Astrocyte (in vitro differentiated cells and primary cell): ENCODE data around the gene PARN. TPM values are rescaled to one million over a fixed set of nuclear protein-coding genes. Genes with fewer than 3 reads are reported as not detected.
A peak's percentile ranks its signal among the peaks of the same experiment; 100 is the strongest.
"Not testable (repeated sequence)": the region's sequence is repeated elsewhere in the genome, so short reads cannot be mapped to it uniquely, and the experiment has no call there.

ENCODE experiments used
- DNase-seq: peaks from one replicate; pipeline ENCODE4 v3.0.0-alpha.2; 2010; ENCODE audit warnings: low read depth
- FAIRE-seq: peaks from 2 replicates; lab custom pipeline; 2011; peaks lifted over from hg19 to GRCh38; lab: Jason Lieb, UNC
- H2AFZ ChIP-seq: 2 replicates; pipeline ENCODE4 v1.6.0; 2012; ENCODE audit warnings: low read depth, low read length, inconsistent platforms
- H3K27ac ChIP-seq: 2 replicates; pipeline ENCODE4 v1.5.1; 2011; ENCODE audit warnings: low read depth, low read length, inconsistent platforms
- H3K27me3 ChIP-seq: 2 replicates; pipeline ENCODE4 v1.6.0; 2011; ENCODE audit warnings: low read length, inconsistent platforms; ENCODE audit not compliant: insufficient read depth
- H3K36me3 ChIP-seq: 2 replicates; pipeline ENCODE4 v1.5.1; 2011; ENCODE audit warnings: low read length, inconsistent platforms; ENCODE audit not compliant: insufficient read depth
- H3K4me1 ChIP-seq: 2 replicates; pipeline ENCODE4 v1.5.1; 2011; ENCODE audit warnings: low read length, inconsistent platforms; ENCODE audit not compliant: insufficient read depth
- H3K4me2 ChIP-seq: 2 replicates; pipeline ENCODE4 v1.6.0; 2012; ENCODE audit warnings: low read length, inconsistent platforms
- H3K4me3 ChIP-seq: 2 replicates; pipeline ENCODE4 v1.5.1; 2011; ENCODE audit warnings: low read depth, mild to moderate bottlenecking, low read length, inconsistent platforms; ENCODE audit not compliant: insufficient read depth
- H3K79me2 ChIP-seq: 2 replicates; pipeline ENCODE4 v1.6.0; 2012; ENCODE audit warnings: mild to moderate bottlenecking, low read length, inconsistent platforms; ENCODE audit not compliant: insufficient read depth
- H3K9ac ChIP-seq: 2 replicates; pipeline ENCODE4 v1.6.0; 2012; ENCODE audit warnings: mild to moderate bottlenecking, low read length, inconsistent platforms
- H3K9me3 ChIP-seq: 2 replicates; pipeline ENCODE4 v1.5.1; 2012; ENCODE audit warnings: low read depth, mild to moderate bottlenecking, low read length, inconsistent platforms; ENCODE audit not compliant: insufficient read depth
- H4K20me1 ChIP-seq: 2 replicates; pipeline ENCODE4 v1.6.0; 2012; ENCODE audit warnings: low read length, inconsistent platforms; ENCODE audit not compliant: insufficient read depth
- H3K27ac Mint-ChIP-seq: one replicate; pipeline ENCODE4 v1.8.0; 2021; ENCODE audit warnings: mild to moderate bottlenecking, mixed read lengths; ENCODE audit not compliant: unreplicated experiment
- H3K27me3 Mint-ChIP-seq: one replicate; pipeline ENCODE4 v1.8.0; 2021; ENCODE audit warnings: low read depth, mixed read lengths; ENCODE audit not compliant: unreplicated experiment
- H3K36me3 Mint-ChIP-seq: one replicate; pipeline ENCODE4 v1.8.0; 2021; ENCODE audit warnings: low read depth, mixed read lengths; ENCODE audit not compliant: unreplicated experiment
- H3K4me1 Mint-ChIP-seq: one replicate; pipeline ENCODE4 v1.8.0; 2021; ENCODE audit warnings: low read depth, mixed read lengths; ENCODE audit not compliant: unreplicated experiment
- H3K4me3 Mint-ChIP-seq: one replicate; pipeline ENCODE4 v1.8.0; 2021; ENCODE audit warnings: mild to moderate bottlenecking, moderate library complexity, mixed read lengths; ENCODE audit not compliant: unreplicated experiment
- H3K9me3 Mint-ChIP-seq: one replicate; pipeline ENCODE4 v1.8.0; 2021; ENCODE audit warnings: mild to moderate bottlenecking, mixed read lengths; ENCODE audit not compliant: unreplicated experiment
- CTCF ChIP-seq: IDR thresholded peaks from 2 replicates; pipeline ENCODE4 v1.5.1; 2011; ENCODE audit warnings: low read depth, mild to moderate bottlenecking, inconsistent platforms, low read length, moderate library complexity; ENCODE audit not compliant: insufficient read depth
- EZH2 ChIP-seq: IDR thresholded peaks from 2 replicates; pipeline ENCODE4 v1.6.1; 2012; ENCODE audit warnings: mild to moderate bottlenecking, low read length, inconsistent platforms; ENCODE audit not compliant: insufficient read depth
- total RNA-seq: library from RNA; stranded (reverse); gene quantifications from 2 replicates; pipeline ENCODE4 v1.2.1, GENCODE V29; 2021

The PARN gene
- total RNA-seq, 1 donor from 2014 or later = 26.1 TPM

- Histone ChIP-seq H3K36me3 (no peaks in the 10 kb centered on the region), H3K27me3 (no peaks in the 10 kb centered on the region), H2AFZ (no peak overlapping the region), H4K20me1 (peaks cover 5% of the 10 kb centered on the region), H3K9ac (no peak overlapping the region), H3K4me3 (no peak overlapping the region), H3K9me3 (peaks cover 5% of the 10 kb centered on the region), H3K4me1 (no peaks in the 10 kb centered on the region), H3K4me2 (no peak overlapping the region), H3K27ac (no peak overlapping the region), H3K79me2 (no peaks in the 10 kb centered on the region)
- Mint-ChIP-seq H3K9me3 (peaks cover 17% of the 10 kb centered on the region), H3K36me3 (peaks cover 27% of the 10 kb centered on the region), H3K27me3 (no peaks in the 10 kb centered on the region), H3K4me1 (peaks cover 18% of the 10 kb centered on the region), H3K4me3 (peak overlapping the region; percentile 9), H3K27ac (peak overlapping the region; percentile 53)
- DNase-seq (peak; percentile 51), FAIRE-seq (no peak)
- TF ChIP-seq EZH2 (no peak), CTCF (no peak)
These were observed 84.6 kb downstream of the PARN start for GRCh38 chr16:14545346-14545884.

GRCh38 chr16:14544846-14545245, 85.2 kb downstream of the PARN start:
- Mint-ChIP-seq H3K36me3 (peaks cover 27% of the 10 kb centered on the region), H3K4me1 (peaks cover 16% of the 10 kb centered on the region), H3K27ac (peak overlapping the region; percentile 77), H3K9me3 (peaks cover 17% of the 10 kb centered on the region)
- not testable (repeated sequence) for H3K4me3 ChIP-seq, H3K36me3 ChIP-seq, FAIRE-seq, H3K79me2 ChIP-seq, H4K20me1 ChIP-seq, H3K4me1 ChIP-seq, DNase-seq, H3K27ac ChIP-seq, H3K4me2 ChIP-seq, H3K4me3 Mint-ChIP-seq, H2AFZ ChIP-seq, H3K27me3 ChIP-seq, H3K9me3 ChIP-seq, H3K27me3 Mint-ChIP-seq, H3K9ac ChIP-seq

GRCh38 chr16:14539631-14540030, 90.4 kb downstream of the PARN start:
- DNase-seq (peak; percentile 68), FAIRE-seq (no peak)
- H3K9me3 ChIP-seq = peaks cover 5% of the 10 kb centered on the region
- peak overlapping the region; percentile 17 for H3K9ac ChIP-seq
- peak overlapping the region; percentile 16 for H3K27ac ChIP-seq
- H3K36me3 Mint-ChIP-seq = peaks cover 26% of the 10 kb centered on the region
- no peak overlapping the region for H2AFZ ChIP-seq
- TF ChIP-seq EZH2 (no peak), CTCF (no peak)
- H3K4me3 ChIP-seq = no peak overlapping the region
- peaks cover 16% of the 10 kb centered on the region for H3K4me1 Mint-ChIP-seq
- H4K20me1 ChIP-seq = no peaks in the 10 kb centered on the region
- no peak overlapping the region for H3K4me3 Mint-ChIP-seq
- H3K79me2 ChIP-seq = no peaks in the 10 kb centered on the region
- peaks cover 8% of the 10 kb centered on the region for H3K4me1 ChIP-seq
- no peak overlapping the region for H3K27ac Mint-ChIP-seq
- H3K27me3 Mint-ChIP-seq = no peaks in the 10 kb centered on the region
- no peaks in the 10 kb centered on the region for H3K36me3 ChIP-seq
- H3K27me3 ChIP-seq = no peaks in the 10 kb centered on the region
- peaks cover 17% of the 10 kb centered on the region for H3K9me3 Mint-ChIP-seq
- no peak overlapping the region for H3K4me2 ChIP-seq
